GM11168 (cell line): ENCODE data around the gene CTDP1.

ENCODE experiments used
- in situ Hi-C: fragments of 300-500 bp; cut with MboI; formaldehyde crosslinking; loops from one replicate; pipeline ENCODE4 v1.12.0; 2022; ENCODE audit warnings: low sequenced_read_pairs; ENCODE audit not compliant: unreplicated experiment

Gene CTDP1

DNA sequence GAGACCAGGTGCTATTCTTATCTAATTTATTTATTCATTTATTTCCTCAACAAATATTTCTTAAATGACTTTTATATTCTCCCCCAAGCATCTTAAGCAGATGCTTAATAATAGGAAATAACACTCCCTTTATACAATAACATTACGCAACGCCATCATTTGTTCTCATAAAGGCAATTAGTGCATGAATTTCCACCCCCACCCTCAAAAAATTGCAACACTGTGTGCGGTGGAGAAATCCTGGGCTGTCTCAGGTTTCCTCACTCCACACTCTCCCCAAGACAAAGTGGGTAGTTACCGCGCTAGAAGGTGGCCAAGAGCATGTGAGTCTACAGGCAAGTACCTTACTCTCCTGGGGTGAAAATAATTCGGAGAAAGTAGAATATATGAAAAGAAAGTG is 37.0 kb upstream of the CTDP1 start:
- in situ Hi-C loops: loop anchor here (25.0 kb wide), 1 partner anchor 255 kb away; the partner anchor contains the start of gene NFATC1

GRCh38 chr18:79643054-79643984 is 36.3 kb upstream of the CTDP1 start:
- in situ Hi-C loops: loop anchor here (25.0 kb wide), 1 partner anchor 256 kb away; the partner anchor contains the start of gene NFATC1

DNA sequence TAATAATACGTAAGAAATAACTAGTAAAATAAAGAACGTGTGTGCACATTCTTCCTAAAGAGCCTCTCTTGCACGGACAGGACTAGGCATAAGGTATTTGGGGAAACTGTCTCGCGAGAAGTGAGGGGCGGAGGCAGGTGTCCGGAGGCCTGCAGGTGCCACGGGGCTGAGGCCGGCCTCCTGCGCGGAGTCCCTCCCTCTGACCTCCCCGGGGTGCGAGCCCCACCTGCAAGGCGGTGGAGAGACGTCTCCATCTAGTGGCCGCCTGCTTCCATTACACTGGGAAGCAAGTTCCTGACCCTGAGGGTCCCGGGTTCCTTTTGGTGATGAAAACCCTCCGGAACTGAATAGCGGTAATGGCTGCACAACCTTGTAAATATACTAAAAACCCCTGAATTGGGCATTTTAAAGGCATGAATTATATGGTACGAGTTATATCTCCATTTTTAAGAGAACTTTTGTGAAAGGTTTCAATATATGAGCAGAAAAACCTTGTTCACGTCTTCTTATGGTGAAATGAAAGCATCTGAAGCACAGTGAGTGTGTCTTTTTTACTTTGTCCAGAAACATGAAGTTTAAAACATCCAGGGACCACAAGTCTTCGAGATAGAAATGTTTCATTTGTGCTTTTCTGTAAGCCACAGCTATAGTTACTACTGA is 35.5 kb upstream of the CTDP1 start:
- in situ Hi-C loops: loop anchor here (25.0 kb wide), 1 partner anchor 257 kb away; the partner anchor contains the start of gene NFATC1

GRCh38 chr18:79644666-79645057 is 34.9 kb upstream of the CTDP1 start:
- in situ Hi-C loops: loop anchor here (25.0 kb wide), 1 partner anchor 257 kb away; the partner anchor contains the start of gene NFATC1

GRCh38 chr18:79645291-79645983 is 34.2 kb upstream of the CTDP1 start:
- in situ Hi-C loops: loop anchor here (25.0 kb wide), 1 partner anchor 258 kb away; the partner anchor contains the start of gene NFATC1

- in situ Hi-C loops: loop anchor here (25.0 kb wide), 1 partner anchor 260 kb away; the partner anchor contains the start of gene NFATC1
Observed at GRCh38 chr18:79647307-79647706, 32.3 kb upstream of the CTDP1 start.

DNA sequence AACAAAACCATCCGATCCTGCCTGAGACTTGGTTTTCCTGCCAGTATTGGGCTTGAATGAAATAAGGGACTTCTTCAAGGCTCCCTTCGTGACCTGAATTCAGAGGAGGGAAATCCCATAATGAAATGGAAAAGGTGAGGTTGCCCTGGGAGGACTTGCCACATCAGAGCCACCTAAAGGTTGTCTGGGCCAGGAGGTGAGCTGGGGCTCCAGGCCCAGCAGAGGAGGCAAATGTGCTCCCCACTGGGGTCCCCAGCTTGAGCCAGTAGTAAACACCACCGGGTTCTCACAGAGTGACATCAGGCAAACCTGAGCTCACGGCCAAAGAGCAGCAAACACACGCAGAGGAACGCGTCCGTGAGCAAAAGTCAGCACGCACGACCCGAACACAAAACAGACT is 28.6 kb upstream of the CTDP1 start:
- in situ Hi-C loops: no loop called here

- in situ Hi-C loops: no loop called here
Observed at GRCh38 chr18:79657342-79657996, 22.1 kb upstream of the CTDP1 start.

GRCh38 chr18:79658366-79658765 is 21.2 kb upstream of the CTDP1 start:
- in situ Hi-C loops: no loop called here

DNA sequence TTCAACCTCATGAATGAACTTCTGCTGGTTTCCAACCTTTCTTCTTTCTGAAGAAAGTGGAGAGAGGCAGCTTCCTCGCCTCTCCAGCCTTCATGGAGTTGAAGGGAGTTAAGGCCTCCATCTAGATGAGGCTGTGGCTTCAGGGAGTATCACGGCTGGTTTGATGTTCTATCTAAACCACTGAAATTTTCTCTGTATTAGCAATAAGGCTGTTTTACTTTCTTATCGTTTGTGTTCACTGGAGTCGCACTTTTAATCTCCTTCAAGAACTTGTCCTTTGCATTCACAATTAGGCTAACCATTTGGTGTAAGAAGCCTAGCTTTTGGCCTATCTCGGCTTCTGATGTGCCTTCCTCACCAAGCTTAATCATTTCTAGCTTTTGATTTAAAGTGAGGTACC is 19.9 kb upstream of the CTDP1 start:
- in situ Hi-C loops: no loop called here

GRCh38 chr18:79662034-79662433 is 17.6 kb upstream of the CTDP1 start:
- in situ Hi-C loops: no loop called here

DNA sequence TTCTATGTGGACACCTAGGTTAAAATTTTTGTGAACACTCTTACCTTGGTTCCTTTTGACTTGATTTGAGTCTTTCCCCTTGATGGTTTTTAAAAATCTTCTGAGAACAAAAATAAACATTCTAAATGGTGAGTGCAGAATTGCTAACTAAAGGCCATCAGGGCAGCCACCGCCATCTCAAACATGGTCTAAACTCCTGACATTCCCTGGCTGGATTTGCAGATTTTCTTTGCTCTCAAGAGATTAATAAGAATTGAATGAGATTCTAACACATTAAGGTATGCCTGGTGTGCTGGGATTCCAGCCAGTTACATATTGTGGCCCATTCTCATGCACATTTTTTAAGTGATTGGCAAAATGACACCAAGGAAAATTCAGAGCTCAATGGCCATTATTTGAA is 17.2 kb upstream of the CTDP1 start:
- in situ Hi-C loops: no loop called here

DNA sequence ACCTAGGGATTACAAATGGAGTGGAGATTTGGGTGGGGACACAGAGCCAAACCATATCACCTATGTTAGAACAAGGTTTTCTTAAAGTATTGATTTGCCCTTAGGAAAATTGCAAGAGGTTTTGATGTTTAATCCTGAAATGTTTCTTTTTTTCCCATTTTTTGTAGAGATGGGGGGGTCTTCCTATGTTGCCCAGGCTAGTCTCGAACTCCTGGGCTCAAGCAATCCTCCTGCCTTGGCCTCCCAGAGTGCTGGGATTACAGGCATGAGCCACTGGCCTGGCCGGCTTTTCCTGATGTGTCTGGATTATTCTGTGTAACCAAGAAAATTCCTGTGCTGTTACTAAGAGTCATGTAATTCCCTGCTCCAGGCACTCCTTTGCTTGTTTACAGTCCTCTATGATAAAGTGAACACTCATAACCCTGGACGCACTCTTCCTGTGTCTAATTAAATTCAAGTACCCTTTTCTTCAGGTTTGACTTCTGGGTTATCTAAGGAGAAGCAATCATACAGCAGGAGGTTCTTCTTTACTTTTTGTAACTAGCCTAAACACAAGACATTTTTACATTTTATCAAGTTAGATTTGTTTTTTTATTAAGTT is 15.0 kb upstream of the CTDP1 start:
- in situ Hi-C loops: no loop called here

GRCh38 chr18:79668203-79668602 is 11.4 kb upstream of the CTDP1 start:
- in situ Hi-C loops: no loop called here

DNA sequence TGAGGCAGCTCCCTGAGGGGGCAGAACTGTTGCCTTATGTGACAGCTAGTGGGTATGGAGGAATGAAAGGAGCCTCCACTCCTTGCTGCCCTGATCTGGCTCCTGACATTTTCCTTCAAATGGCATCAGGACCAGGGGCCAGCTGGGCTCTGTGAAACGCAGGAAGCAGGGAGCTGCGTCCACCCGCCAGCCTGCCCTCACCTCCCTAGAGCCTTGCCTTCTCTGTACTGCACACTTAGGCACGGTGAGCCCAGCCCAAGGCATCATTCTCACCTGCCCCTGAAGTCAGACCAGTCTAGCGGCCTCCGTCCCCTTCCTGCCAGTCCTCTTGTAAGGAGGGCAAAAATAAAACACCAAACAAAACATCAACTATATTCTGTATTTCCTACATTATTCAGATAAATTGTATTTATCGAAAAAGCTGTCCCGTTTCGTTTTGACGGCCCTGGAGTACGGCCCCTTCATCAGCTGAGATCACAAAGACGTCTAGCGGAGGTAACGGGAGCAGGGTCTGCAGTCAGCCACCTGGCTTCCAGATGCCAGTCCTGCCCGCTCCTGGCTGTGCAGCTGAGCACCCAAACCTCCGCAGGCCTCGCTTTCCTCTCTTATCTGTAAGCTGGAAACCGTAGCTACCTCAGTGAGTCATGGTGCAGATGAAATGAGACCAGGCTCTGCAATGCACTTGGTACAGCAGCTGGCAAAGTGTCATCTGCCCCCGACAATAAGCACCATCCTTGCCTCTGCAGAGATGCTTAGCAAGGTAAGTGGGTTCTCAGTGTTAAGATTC is 6.9 kb upstream of the CTDP1 start:
- in situ Hi-C loops: no loop called here

DNA sequence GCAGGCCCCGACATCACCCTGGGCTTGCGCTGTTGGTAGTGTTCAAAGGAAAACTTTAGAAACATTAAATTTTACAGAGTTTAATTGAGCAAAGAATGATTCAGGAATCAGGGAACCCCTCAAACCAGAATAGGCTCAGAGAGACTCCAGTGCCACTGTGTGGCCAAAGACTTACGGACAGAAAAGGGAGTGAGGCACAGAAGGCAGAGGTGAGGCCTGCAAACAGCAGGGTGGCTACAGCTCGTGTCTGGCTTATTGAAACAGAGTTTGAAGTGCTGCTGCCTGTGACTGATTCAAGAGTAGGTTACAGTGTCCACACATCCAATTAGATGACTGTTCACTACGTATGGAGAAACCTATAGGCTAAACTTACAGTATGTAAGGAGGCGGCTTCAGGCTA is 2.4 kb upstream of the CTDP1 start:
- in situ Hi-C loops: no loop called here

- in situ Hi-C loops: no loop called here
Observed at GRCh38 chr18:79677840-79678239, 1.8 kb upstream of the CTDP1 start.

DNA sequence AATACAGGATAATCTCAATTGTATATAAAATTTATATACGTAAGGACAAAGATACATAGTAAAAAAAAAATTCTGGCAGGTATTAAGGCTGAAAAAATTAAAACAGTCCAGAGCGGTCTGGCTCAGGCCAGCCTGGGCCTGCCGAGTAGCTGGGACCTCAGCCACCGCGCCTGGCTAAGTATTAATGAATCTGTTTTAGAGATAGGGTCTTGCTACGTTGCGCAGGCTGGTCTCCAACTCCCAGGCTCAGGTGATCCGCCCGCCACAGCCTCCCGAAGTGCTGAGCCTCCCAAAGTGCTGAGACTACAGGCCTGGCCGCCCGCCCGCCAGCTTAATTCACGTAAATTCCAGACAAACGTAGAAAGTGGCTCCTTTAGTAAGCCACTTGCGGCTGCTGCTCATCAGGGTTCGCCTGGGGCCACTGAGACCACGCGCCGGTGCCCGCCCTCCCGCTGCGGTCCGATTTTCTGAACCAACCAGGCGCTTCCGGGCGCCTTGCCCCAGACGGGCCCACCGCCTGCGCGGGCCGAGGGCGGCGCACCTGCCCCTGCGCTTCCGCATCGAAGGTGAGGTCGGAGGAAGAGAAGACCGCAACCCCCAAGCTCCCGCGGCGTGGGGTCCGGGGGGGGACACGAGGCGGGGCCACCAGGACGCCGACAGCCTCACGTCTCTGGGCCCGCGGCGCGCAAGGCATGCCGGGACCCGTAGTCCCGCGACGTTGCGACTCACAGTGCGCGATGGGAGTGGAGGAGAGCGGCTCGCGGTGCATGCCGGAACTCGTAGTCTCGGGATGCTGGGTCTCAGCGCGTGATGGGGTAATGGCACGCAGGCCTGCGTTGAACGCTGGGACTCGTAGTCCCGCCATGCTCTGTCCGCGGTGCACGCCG is 695 bp upstream of the CTDP1 start:
- in situ Hi-C loops: no loop called here
